HepG2 (cell line): ENCODE data around the gene KDM4B.

Experiments
- CHD2 ChIP-seq: IDR thresholded peaks from 2 replicates; pipeline ENCODE4 v1.6.1; 2011; ENCODE audit warnings: low read depth, low read length, improper control_type of control experiment
- CREB1 ChIP-seq, 2 experiments: fragments of 450-650 bp in 1 of 2; IDR thresholded peaks; 2 replicates each; pipeline ENCODE4 v1.6.1; 2016 to 2017; ENCODE audit warnings: control low read depth in 1 of 2, mild to moderate bottlenecking in 1 of 2, missing compliant biosample characterization in 1 of 2, missing genetic modification characterization in 1 of 2
- CREM ChIP-seq, 2 experiments: sonication (generic) in 1 of 2; formaldehyde crosslinking in 1 of 2; IDR thresholded peaks; 2 replicates each; pipeline versions ENCODE4 v1.4.0 to v1.6.1; 2016 to 2020; ENCODE audit warnings: antibody characterized with exemption in 1 of 2, mild to moderate bottlenecking in 1 of 2, missing genetic modification reagents in 1 of 2
- ELF3 ChIP-seq: IDR thresholded peaks from 2 replicates; pipeline ENCODE4 v1.6.1; 2016; ENCODE audit warnings: missing genetic modification reagents, missing compliant biosample characterization
- NR3C1 ChIP-seq: sonication (generic); formaldehyde crosslinking; IDR thresholded peaks from 2 replicates; pipeline ENCODE4 v1.4.0; 2020; ENCODE audit warnings: missing genetic modification reagents
- RXRA ChIP-seq: sonication (generic); formaldehyde crosslinking; IDR thresholded peaks from 2 replicates; pipeline ENCODE4 v1.5.1; 2020; ENCODE audit warnings: missing genetic modification reagents
- SIN3B ChIP-seq: fragments of 150-350 bp; IDR thresholded peaks from 2 replicates; pipeline ENCODE4 v1.6.1; 2014; ENCODE audit warnings: low read length
- SRY ChIP-seq: sonication (generic); formaldehyde crosslinking; IDR thresholded peaks from 2 replicates; pipeline ENCODE4 v1.8.0; 2022; ENCODE audit warnings: mild to moderate bottlenecking, missing genetic modification reagents
- TBX2 ChIP-seq: sonication (generic); formaldehyde crosslinking; IDR thresholded peaks from 2 replicates; pipeline ENCODE4 v1.5.0; 2020; ENCODE audit warnings: missing genetic modification reagents, mild to moderate bottlenecking, borderline replicate concordance
- ZBTB1 ChIP-seq: sonication (generic); formaldehyde crosslinking; IDR thresholded peaks from 2 replicates; pipeline ENCODE4 v1.4.0; 2020; ENCODE audit warnings: missing genetic modification reagents, borderline replicate concordance
- ZFP36L2 ChIP-seq: sonication (generic); formaldehyde crosslinking; IDR thresholded peaks from 2 replicates; pipeline ENCODE4 v1.4.0; 2020; ENCODE audit warnings: missing genetic modification reagents
- TF ChIP-seq, protein P1 (sequence below): sonication (generic); formaldehyde crosslinking; IDR thresholded peaks from 2 replicates; pipeline ENCODE4 v1.8.1; 2023; ENCODE audit warnings: mild to moderate bottlenecking, missing genetic modification reagents, borderline replicate concordance
- TF ChIP-seq, protein P2 (sequence below): sonication (generic); formaldehyde crosslinking; IDR thresholded peaks from 2 replicates; pipeline ENCODE4 v1.5.0; 2020; ENCODE audit warnings: mild to moderate bottlenecking, missing genetic modification reagents, moderate library complexity
- TF ChIP-seq, protein P3 (sequence below): sonication (generic); formaldehyde crosslinking; IDR thresholded peaks from 2 replicates; pipeline ENCODE4 v1.5.0; 2020; ENCODE audit warnings: missing genetic modification reagents

DNA sequence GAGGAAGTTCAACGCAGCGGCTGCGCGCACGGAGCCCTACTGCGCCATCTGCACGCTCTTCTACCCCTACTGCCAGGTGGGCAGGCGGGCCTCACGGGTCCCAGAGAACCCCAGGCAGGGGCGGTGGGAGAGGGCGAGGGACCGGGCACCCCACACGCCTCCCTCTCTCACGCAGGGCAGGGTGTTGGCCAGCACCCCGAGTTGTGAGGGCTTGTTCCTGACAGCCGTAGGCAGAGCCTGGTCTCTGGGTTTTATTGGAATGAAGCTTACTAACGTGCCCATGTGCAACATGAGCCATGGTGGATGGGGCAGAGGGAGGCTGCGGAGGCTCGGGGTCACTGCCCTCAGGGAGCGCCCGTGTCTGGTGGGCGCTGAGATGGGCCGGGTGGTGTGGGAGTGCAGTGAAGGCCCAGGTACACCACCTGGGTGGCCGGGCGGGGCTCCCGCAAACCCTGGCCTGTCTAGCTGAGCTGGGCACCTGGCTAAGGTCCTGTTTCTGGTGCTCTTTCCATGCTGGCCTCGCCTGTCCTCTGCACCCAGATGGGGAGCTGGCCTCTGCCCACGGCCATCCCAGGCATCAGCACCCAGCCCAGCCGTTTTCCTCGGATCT, 165.2 kb downstream of the KDM4B start:
- no peak for TF ChIP-seq ZBTB1 (CRISPR knock-in tag)
- TF ChIP-seq ELF3 (CRISPR knock-in tag): no peak
- TF ChIP-seq NR3C1 (CRISPR knock-in tag): no peak
- TF ChIP-seq, protein P1, sequence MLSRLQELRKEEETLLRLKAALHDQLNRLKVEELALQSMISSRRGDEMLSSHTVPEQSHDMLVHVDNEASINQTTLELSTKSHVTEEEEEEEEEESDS: no peak
- TF ChIP-seq CREM (IDR thresholded peaks at IDR 0.05): no peak
- no peak for TF ChIP-seq CREM (CRISPR knock-in tag; IDR thresholded peaks at IDR 0.05)
- TF ChIP-seq SIN3B: no peak
- TF ChIP-seq, protein P2, sequence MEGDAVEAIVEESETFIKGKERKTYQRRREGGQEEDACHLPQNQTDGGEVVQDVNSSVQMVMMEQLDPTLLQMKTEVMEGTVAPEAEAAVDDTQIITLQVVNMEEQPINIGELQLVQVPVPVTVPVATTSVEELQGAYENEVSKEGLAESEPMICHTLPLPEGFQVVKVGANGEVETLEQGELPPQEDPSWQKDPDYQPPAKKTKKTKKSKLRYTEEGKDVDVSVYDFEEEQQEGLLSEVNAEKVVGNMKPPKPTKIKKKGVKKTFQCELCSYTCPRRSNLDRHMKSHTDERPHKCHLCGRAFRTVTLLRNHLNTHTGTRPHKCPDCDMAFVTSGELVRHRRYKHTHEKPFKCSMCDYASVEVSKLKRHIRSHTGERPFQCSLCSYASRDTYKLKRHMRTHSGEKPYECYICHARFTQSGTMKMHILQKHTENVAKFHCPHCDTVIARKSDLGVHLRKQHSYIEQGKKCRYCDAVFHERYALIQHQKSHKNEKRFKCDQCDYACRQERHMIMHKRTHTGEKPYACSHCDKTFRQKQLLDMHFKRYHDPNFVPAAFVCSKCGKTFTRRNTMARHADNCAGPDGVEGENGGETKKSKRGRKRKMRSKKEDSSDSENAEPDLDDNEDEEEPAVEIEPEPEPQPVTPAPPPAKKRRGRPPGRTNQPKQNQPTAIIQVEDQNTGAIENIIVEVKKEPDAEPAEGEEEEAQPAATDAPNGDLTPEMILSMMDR (CRISPR knock-in tag): no peak
- TF ChIP-seq CREB1 (IDR thresholded peaks at IDR 0.05): no peak
- TF ChIP-seq CREB1 (CRISPR knock-in tag; IDR thresholded peaks at IDR 0.05): no peak
- no peak for TF ChIP-seq SRY (CRISPR knock-in tag)
- TF ChIP-seq CHD2: no peak
- no peak for TF ChIP-seq TBX2 (CRISPR knock-in tag)
- no peak for TF ChIP-seq ZFP36L2 (CRISPR knock-in tag)
- TF ChIP-seq, protein P3, sequence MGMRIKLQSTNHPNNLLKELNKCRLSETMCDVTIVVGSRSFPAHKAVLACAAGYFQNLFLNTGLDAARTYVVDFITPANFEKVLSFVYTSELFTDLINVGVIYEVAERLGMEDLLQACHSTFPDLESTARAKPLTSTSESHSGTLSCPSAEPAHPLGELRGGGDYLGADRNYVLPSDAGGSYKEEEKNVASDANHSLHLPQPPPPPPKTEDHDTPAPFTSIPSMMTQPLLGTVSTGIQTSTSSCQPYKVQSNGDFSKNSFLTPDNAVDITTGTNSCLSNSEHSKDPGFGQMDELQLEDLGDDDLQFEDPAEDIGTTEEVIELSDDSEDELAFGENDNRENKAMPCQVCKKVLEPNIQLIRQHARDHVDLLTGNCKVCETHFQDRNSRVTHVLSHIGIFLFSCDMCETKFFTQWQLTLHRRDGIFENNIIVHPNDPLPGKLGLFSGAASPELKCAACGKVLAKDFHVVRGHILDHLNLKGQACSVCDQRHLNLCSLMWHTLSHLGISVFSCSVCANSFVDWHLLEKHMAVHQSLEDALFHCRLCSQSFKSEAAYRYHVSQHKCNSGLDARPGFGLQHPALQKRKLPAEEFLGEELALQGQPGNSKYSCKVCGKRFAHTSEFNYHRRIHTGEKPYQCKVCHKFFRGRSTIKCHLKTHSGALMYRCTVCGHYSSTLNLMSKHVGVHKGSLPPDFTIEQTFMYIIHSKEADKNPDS (CRISPR knock-in tag): no peak
- no peak for TF ChIP-seq RXRA (CRISPR knock-in tag)
